Activated CD8-positive, alpha-beta memory T cell treated with anti-CD3 and anti-CD28 coated beads, Interleukin-2, amount 50 U/mL, for 4 hours (primary cell): ENCODE data around the gene LHX4.

Experiments used
- DNase-seq: peaks from one replicate; pipeline ENCODE4 v3.0.0-alpha.2; 2020

The LHX4 gene

DNA sequence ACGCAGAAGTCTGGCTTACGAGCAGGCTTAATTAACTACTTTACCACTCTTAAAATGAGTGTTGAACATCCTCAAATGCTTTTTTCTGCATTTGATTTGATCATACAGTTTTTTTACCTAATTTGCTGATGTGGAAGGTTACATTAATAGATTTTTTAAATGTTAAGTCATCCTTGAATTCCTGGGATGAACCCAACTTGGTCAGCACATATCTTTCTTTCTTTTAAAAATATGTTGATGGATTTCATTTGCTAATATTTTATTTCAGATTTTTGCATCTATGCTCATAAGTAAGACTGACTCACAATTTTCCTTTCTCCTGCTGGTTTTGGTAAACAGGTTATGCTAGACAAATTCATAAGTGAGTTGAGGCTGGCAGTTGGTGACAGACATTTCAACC lies 82.9 kb downstream of the LHX4 start:
- DNase-seq = no peak

DNA sequence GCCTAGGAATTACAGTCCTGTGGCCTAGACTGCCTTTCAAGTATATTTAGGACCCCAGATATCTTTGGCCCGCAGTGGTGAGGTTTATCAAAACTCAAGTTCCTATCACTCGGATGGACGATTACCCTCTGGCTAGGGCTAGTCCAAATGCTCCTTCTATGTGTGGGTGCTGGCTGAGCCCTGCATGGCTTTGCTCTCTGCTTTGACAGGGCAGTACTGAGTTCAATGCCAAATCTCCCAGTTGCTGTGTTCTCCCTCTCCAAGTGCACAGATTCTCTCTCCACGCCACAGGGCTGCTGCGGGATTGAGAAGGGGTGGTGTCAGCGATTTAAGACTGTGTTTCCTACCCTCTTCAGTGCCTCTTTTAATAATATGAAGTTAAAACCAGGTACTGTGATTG lies 97.0 kb downstream of the LHX4 start:
- DNase-seq = no peak
